HG03378 (cell line): ENCODE results near the gene DMAC2L.
A peak's percentile ranks its signal among the peaks of the same experiment; 100 is the strongest.
"Not testable (repeated sequence)": the region's sequence is repeated elsewhere in the genome, so short reads cannot be mapped to it uniquely, and the experiment has no call there.

Experiments used
- ATAC-seq: cut with Tn5 transposase; IDR thresholded peaks from one replicate; pipeline ENCODE4 v1.9.1; 2021; ENCODE audit warnings: mild to moderate bottlenecking, moderate library complexity; ENCODE audit not compliant: unreplicated experiment

The DMAC2L gene, protein sequence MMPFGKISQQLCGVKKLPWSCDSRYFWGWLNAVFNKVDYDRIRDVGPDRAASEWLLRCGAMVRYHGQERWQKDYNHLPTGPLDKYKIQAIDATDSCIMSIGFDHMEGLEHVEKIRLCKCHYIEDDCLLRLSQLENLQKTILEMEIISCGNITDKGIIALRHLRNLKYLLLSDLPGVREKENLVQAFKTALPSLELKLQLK

DNA sequence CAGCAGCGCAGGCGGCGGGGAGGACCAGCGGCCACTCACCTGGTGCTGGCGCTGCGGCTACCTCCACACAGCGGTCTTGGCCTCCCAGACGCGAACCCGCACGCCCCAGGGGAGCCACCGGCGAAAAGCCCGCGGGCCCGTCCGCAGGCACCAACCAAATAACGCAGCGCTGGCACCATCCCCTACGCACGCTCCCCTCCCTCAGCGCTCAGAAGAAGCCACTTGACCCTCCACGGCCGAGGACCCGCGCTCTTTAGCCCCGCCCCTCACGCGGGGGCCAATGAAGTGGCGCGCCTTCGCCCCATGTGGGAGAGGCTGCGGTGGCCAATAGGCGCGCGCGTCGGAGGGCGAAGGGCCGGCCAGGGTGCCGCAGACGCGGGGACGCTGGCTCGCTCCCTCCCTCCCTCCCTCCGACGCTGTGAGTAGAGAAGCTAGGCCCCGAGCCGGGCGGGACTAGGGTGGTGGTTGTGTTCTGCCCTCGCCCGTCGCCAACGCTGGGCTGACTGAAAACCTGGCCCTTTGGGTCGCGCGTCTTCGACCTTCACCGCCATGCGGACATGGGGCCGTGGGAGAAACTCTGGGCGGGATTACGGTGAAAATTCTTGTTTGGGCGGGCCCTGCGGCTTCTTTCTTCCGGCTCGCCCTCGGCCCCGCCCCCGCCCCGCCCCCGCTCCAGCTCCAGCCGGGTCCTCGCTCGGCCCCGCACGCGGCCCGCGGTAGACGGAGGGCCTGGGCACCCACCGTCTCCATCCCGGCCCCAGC, at the start of gene DMAC2L, which contains the start of gene L2HGDH:
DMAC2L (plus strand) TSS at position 353 of the 762 bp plus-strand sequence. CDS start 9,164 bp downstream, outside the sequence.
L2HGDH (minus strand) TSS at position 258 of the 762 bp plus-strand sequence; CDS start at position 179, 79 bp downstream.
- ATAC-seq: peak; percentile 79

DNA sequence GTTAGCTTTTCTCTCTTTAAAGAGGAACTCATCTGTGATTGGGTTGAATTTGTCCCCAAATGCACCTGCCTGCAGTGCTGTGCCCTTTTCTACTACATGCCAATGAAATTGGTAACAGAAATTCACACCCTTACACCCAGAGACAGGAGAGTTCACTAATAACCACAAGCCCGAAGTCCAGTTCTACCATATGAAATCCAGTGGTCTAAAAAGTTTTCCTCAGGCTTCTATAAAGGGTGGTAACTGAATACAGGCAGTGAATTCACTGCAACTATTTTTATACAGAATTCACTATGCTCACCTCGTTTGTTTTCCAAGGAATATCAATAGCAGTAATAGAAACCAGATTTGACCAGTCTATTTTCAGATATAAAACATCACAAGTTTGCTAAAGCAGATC, 49.3 kb upstream of the DMAC2L start:
- ATAC-seq: no peak

DNA sequence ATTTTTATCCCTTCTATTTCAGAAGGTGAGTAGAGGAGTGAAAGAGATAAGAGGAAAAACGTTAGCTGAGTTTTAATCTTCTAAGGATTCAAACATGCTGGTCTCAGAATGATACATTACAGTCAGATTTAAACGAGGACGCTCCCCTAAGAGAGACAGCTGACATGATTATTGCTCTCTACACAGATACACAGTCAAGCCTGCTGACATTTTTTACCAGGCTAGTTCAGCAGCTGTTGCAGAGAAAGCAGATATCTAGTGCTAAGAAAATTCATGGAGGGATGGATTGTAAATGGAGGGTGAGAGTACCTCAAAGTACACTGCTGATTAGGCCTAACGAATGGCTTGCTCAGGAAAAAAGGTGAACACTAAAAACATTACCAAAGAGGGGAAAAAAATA, 48.8 kb upstream of the DMAC2L start:
- no peak for ATAC-seq

DNA sequence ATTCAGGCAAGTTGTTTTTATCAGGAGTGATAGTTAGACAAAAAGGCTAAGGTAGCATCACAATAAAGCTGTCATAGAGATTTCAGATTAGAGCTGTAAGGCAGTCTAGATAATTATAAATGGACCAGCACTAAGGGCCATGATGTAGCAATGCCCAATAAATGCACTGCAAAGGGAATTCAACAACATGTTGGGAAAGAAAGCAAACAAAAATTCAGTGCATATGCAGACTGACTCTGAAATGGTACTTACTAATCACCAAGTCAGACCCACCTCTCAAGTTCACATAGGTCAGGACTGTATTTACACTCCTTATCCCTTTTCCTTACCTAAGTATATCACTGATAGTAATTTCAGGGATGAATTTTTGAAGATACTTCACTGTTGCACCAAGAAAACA, 47.1 kb upstream of the DMAC2L start:
- no peak for ATAC-seq

DNA sequence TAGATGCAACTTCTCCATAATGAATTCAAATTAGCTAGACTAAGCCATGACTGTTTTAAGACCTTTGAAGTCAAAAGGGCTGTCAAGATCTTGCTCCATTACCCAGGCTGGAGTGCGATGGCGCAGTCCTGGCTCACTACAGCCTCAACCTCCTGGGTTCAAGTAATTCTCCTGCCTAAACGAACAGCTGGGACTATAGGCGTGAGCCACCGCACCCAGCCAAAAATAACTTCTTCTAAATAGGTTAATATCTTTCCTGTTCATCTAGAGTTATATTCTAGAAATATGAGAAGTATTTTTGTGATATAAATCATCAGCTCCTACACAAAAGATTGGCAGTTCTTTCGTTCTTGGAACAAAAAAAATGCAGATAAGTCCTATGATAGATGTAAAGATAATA, 41.2 kb upstream of the DMAC2L start:
- ATAC-seq: no peak

DNA sequence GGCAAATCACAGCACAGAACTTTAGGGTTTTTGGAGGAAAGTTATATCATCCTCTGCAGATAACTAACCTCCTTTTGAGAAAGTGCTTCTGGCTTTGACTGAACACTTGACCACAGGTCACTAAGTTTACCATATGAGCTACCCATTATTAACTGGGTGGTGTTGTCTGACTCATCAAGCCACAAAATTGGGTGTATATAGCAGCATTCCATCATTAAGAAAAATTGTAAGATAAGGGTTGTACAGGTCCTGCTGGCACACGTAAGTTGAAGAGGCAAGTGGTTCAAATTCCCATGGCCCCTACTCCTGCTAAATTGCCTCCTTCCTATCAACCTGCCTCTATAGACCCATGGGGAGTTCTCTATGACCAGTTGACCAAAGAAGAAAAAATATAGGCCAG, 39.6 kb upstream of the DMAC2L start:
- ATAC-seq: no peak

DNA sequence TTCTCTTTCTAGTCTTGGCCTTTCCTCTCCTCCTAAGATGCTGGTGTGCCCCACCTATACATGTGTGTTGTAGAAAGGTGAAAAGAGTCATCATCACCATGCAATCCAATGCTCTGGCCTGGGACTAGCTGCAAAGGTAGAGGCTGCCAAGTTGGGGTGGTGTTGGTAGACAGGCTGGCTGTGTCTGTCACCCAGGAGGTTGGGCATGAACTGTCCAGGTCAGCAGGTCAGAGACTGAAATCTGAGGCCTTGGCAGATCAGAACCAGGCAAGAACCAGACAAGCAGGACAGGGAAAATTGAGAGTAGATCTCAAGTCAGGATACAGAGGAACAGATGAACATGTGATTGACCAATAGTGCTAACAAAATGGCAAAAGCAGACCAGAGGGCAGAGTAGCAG, 26.3 kb upstream of the DMAC2L start:
- no peak for ATAC-seq

DNA sequence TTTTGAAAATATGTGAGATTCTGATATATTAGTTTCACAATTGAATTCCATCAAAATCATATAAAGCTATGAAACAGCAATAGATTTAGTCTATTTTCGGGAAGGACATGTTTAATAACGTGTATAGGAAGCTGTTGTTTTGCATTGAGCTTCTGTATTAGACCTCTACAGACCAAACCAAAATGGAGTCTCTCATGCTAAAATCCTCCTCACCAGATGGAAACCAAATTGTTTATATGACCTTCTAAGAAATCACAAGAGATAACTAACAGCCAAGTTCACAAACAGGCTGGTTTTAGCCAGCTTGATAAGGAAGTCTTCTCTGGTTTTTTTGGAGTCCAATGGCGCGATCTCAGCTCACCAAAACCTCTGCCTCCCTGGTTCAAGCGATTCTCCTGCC, 24.0 kb upstream of the DMAC2L start:
- ATAC-seq: no peak

DNA sequence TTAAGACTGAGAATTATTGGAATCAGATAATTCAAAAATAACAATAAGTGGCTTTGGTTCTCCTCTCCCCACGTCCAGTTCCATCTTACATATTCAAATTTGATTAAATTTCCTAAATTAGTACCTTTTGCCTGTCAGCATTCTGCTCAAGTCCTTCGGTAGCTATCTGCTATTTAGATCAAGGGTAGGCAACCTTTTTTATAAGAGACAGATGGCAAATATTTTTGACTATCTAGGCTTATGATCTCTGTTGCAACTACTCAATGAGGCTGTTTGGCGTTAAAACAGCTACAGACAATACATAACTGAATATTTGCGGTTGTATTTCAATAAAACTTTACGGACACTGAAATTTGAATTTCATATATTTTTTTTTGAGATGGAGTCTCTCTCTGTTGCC, 21.8 kb upstream of the DMAC2L start:
- no peak for ATAC-seq

DNA sequence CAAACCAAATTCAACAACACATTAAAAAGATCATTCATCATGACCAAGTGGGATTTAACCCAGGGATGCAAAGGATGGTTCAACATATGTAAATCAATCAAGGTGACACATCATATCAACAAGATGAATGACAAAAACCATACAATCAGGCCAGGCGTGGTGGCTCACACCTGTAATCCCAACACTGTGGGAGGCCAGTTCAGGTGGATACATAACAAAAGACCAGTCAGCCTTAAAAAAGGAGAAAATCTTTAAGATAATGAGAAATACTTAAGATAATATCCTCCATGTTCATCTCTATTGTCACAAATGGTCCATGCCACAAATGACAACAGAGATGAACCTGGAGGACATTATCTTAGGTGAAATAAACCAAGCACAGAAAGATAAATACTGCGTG, 12.5 kb upstream of the DMAC2L start:
- ATAC-seq: no peak

DNA sequence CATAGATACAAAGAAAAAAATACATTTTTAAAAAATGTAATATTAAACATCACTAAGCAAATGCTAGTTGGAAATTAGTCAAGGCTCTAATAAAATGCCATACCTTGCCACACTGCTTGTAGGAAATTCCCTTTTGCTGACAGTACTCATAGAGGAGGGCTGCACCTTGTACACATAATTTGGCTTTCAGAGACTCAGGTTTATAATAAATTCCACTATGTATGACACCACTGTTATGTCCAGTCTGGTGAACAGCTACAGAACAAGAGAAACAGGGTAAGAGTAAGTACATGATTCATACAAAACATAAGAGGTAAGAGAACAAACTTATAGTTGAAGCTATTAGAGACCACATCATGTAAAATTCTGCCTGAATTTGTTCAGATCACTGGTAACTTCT, 10.2 kb upstream of the DMAC2L start:
- no peak for ATAC-seq

DNA sequence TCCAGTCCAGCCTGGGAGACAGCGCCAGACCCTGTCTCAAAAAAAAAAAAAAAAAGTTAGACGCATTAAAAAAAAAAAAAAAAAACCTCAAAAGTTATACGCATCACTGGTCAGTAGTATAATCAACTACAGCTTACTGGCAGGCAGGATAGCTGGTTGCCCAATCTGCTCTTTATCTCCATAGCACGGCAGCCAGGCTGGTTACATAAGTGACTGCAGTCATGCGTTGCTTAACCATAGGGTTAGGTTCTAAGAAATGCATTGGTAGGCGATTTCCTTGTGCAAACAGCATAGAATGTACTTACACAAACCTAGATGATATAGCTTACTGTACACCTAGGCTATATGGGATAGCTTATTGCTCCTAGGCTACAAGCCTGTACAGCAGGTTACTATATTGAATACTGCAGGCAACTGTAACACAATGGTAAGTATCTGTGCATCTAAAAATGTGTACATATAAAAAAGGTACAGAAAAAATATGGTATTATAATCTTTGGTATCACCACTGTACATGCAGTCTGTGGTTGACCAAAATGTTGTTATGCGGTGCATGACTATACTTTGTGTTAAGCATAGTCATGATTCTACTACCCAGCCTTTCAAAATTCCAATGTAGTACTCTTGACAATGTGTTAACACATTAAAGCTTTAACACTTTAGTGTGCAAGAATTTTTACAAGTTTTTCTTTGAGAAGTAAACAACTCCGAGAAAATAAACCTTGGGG, 8.2 kb upstream of the DMAC2L start:
- no peak for ATAC-seq

DNA sequence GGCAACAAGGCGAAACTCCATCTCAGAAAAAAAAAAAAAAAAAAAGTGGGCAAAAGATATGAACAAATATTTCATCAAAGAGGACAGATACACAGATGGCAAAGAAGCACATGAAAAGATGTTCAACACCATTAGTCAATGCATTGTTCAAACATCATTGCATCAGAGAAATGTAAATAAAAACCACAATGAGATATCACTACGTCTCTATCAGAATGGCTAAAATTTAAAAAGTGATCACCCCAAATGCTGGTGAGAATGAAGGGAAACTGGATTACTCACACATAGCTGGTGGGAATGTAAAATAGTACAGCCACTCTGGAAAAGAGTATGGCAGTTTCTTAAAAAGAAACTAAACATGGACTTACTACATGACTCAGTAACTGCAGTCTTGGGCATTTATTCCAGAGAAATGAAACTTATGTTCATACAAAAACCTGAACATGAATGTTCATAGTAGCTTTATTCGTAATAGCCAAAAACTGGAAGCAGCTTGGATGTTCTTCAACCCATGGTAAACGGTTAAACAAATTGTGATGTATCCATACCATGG, 3.7 kb upstream of the DMAC2L start:
- no peak for ATAC-seq

DNA sequence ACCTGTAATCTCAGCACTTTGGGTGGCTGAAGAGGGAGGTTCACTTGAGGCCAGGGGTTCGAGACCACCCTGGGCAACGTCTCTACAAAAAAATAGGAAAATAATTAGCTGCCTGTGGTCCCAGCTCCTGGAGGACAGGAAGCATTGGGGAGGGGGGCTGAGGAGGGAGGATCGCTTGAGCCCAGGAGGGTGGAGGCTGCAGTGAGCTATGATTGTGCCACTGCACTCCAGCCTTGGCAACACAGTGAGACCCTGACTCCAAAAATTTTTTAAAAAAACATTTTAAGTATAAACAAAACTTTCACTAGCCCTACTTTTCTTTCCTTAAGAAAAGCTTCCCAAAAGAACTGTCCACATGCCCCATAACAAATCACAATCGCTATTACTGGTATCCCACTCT, 1.7 kb upstream of the DMAC2L start:
- ATAC-seq: no peak

DNA sequence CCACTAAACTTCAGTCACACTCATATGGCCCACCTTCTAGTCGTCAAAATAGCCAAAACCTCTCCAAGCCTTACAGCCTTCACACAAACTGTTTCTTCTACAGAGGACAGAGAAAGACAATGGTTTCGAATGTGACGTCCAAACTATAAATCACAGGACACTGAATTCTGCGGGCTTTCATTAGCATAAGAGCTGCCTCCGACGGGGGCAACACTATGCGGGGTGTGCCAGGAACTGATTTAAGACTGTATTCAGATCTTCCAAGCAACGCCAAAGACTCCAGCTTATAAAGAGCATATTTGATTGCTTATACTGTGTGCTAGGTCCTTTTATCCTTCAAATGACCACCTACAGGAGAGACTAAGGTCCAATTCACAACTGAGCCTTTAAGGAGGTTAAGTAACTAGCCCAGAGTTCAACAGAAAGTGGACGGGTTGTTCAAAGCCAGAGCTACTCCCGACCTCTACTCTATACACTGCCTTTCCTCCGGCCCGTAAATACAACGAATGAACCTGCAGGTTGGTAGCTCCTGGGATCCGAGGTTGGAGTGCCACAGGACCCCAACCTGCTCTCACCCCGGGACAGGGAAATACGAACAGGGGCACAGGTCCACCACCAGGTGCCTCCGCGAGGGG, 670 bp upstream of the DMAC2L start:
- ATAC-seq: peak; percentile 3

DNA sequence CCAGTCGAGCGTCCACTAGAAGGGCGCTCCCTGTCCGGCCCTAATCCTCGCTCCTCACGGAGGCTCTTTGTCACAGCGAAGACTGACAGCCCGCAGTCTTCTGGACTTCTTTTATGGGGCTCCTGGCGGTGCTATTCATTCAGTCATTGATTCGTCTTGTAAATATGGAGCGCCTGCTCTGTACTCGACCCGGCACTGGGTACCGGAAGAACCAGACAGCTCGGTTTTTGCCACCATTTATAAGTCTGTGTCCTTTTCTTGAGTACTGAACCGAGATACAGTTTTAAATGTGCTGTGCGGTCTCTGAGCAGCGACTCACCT, 570 bp downstream of the DMAC2L start:
- peak; percentile 35 for ATAC-seq

DNA sequence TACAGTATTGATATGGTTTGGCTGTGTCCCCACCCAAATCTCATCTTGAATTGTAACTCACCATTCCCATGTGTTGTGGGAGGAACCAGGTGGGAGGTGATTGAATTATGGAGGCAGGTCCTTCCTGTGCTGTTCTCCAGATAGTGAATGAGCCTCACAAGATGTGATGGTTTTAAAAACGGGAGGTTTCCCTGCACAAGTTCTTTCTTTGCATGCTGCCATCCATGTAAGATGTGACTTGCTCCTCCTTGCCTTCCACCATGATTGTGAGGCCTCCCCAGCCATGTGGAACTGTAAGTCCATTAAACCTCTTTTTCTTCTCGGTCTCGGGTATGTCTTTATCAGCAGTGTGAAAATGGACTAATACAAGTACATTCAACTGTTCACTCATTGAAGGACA, 2.0 kb downstream of the DMAC2L start:
- not testable (repeated sequence) for ATAC-seq

DNA sequence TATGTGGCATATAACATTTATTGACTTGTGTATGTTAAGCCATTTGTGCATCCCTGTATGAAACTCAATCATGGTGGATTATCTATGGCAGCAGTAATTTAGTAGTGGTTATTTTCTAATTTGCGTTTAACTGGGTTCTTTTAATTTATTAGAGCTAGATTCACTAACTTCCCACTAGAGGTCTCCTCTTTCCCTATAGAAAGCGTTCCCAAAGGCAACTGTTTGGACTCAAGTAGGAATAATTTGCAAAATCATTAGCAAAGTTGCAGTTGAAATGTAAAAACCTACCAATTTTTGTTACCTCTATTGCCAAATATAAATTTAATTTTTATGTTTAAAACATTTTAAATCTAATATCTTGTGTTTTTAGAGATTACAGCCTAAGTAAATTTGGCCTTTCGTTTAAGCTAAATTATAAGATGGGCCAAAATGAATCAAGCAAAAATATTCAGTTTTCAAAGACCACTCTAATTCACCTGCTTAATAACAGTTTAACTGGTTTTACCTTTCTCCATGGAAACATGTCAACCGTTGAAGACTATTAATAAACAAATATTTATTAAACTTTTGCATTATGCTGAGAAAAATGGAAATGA, 6.0 kb downstream of the DMAC2L start:
- no peak for ATAC-seq

DNA sequence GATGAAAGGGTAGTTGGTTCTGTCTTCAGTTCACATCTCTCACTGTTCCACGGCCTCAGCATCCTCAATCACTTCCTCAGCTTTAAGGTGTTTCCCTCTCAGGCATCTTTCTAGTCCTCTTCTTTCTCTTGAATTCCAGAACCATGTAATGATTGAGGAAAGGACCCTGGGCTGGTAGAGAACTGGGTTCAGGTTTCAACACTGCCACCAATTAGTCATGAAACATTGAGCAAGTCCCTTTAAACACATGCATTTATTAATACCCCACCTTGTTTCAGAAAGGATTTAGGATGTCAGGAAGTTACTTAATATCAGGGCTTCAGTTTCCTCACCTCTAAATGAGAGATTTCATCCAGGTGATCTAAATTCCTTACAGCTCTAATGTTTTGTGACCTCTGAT, 7.2 kb downstream of the DMAC2L start:
- no peak for ATAC-seq

DNA sequence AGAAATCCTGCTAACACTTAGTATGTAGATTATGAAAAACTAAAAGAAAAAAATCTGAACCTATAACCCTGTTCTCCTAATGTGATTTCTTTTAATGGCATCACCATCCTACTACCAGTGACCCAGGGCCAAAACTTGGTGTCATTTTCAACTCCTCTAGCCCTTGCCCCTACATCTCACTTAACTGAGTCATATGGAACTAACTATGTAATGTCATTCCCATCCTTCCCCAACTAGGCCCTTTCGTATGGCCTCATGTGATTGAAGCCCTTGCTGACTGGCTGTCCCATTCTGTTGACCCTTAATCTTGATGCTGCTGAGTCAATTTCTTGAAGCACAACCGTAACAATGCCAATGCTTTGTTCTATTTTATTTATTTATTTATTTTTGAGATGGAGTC, 7.6 kb downstream of the DMAC2L start:
- no peak for ATAC-seq

DNA sequence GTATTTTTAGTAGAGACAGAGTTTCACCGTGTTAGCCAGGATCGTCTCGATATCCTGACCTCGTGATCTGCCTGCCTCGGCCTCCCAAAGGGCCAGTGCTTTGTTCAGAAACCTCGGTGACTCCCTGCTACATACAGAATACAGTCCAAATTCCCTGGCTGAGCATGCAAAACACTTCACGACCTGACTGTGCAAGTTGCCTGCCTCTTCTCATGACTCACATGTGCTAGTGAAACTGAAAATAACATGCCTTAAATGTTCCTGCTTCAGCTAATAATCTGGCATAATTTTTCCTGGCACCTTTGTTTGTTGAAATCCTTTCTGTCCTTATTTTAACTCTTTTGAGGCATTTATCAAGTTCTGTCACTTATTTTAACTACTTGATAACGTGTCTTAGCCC, 8.2 kb downstream of the DMAC2L start:
- peak; percentile 39 for ATAC-seq
